ENCODE results near the gene ZYG11B. TPM values are rescaled to one million over a fixed set of nuclear protein-coding genes. Genes with fewer than 3 reads are reported as not detected.

The ZYG11B gene
- total and polyA plus RNA-seq, 12 donors, result 9.1 to 84.3 (median 63.6) TPM

DNA sequence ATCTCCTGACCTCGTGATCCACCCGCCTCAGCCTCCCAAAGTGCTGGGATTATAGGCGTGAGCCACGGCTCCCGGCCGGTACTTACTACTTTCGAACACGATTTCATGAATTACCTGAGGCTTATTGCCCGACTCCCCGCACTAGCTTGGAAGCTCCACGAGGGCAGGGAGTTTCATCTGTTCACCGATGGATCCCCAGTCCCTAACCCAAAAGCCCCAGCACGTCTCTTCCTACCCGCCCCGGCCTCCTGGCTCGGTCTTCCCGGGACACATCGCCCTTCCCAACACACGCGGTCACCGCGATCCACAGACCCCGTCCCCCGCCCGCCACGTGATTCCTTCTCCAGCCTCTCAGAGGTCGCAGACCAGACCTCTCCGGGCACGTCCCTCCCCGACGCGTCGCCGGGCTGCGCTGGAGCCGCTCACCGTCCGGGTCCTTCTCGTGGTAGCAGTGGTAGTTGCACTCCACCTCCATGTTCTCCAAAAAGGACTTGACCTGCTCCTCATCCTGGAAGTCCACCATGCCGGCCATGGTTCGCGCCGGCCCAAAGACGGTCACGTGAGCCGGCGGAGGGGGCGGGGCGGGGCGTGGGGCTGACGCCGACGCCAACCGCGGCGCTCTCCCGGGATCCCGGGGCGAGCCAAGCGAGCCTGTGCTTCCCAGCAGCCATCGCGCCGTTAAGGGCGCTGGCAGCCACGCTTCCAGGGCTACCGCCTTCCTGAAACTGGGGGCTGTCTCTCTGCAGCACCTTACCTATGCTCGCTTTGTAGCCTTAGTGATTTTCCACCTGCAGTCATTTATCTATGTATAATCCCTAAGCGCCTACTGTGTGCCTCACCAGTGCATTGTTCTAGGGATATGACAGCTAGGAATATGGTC is 28.2 kb upstream of the ZYG11B start, which contains the start of gene COA7:
TSS of gene COA7 (minus strand) at position 553 of the 880 bp plus-strand sequence. CDS start at position 532, 21 bp downstream.
- Histone ChIP-seq H3K27me3 (no peaks in the 10 kb centered on the region), H3K4me3 (peak within 1 kb of the TSS; percentile 54 to 86 (median 72)), H3K36me3 (peaks cover 0 to 3% (median 0%) of the 10 kb centered on the region in 9 donors), H3K9me3 (no peaks in the 10 kb centered on the region), H3K27ac (peak within 1 kb of the TSS; percentile 73 to 90 (median 83)), H3K4me1 (peaks cover 0 to 29% (median 6%) of the 10 kb centered on the region in 9 donors)
- ATAC-seq (peak; percentile 90 to 94 (median 92)), DNase-seq (peak; percentile 86 to 91)
- intact Hi-C loops (cut with DNase I), result loop anchor here in 5 of 10 donors (2.0 to 10.0 kb wide), 5 partner anchors 29 to 497 kb away; partner anchors contain the start of genes CPT2 (in 2 of the 5), ORC1 (in 1 of the 5), PRPF38A (in 1 of the 5) and SCP2 (in 1 of the 5)
- TF ChIP-seq, protein P1, sequence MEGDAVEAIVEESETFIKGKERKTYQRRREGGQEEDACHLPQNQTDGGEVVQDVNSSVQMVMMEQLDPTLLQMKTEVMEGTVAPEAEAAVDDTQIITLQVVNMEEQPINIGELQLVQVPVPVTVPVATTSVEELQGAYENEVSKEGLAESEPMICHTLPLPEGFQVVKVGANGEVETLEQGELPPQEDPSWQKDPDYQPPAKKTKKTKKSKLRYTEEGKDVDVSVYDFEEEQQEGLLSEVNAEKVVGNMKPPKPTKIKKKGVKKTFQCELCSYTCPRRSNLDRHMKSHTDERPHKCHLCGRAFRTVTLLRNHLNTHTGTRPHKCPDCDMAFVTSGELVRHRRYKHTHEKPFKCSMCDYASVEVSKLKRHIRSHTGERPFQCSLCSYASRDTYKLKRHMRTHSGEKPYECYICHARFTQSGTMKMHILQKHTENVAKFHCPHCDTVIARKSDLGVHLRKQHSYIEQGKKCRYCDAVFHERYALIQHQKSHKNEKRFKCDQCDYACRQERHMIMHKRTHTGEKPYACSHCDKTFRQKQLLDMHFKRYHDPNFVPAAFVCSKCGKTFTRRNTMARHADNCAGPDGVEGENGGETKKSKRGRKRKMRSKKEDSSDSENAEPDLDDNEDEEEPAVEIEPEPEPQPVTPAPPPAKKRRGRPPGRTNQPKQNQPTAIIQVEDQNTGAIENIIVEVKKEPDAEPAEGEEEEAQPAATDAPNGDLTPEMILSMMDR (IDR thresholded peaks at IDR 0.05), result peak in 2 of 9 donors; percentile 6
- WGBS, 2 donors, result 1% methylated on average over 68 of the region's 68 CpGs

DNA sequence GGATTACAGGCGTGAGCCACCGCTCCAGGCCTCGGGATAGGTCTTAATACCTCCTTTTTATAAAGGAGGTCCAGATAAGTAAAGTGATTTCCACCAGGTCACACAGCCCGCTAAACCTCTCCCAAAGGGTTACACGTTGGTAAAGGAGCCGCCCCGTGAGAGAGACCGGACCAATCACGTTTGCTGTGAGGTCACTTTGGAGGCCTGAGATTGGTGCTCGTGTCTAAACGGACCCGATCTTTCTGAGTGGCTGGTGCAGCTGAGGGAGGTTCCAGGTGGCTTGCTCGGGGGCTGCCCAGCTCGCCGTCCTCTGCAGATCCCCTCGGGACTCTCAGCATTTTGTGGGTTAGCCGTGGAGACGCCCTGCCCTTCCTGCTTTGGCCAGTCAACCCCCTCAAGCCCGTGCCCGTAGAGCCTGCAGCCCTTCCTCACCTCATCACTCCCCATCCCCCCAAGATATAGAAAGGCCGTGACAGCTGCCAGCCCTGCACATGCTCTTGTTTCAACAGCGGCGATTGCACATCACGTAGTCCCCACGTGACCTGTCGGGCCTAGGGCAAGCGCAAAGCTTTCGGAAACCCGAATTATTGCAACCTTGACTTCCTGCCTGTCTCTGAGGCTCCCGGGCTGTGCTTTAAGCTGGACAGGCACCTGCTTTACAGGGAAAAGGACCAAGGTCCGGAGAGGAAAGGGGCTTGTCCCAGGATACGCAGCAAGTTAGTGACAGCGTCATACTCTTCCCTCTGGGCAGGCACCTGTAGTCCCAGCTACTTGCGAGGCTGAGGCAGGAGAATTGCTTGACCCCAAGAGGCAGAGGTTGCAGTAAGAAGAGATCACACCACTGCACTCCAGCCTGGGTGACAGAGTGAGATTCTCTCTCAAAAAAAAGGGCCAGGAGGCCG is 23.1 kb upstream of the ZYG11B start:
- Histone ChIP-seq H3K27me3 (no peaks in the 10 kb centered on the region), H3K4me3 (peak overlapping the region; percentile 19 to 70 (median 60)), H3K27ac (peak overlapping the region; percentile 70 to 90 (median 84)), H3K36me3 (no peaks in the 10 kb centered on the region), H3K9me3 (no peaks in the 10 kb centered on the region), H3K4me1 (peaks cover 0 to 41% (median 12%) of the 10 kb centered on the region in 9 donors)
- DNase-seq (peak; percentile 81 to 92), ATAC-seq (peak; percentile 88 to 94 (median 91))
- 3 to 5% methylated on average over 35 of the region's 35 CpGs for WGBS, 2 donors
- TF ChIP-seq, protein P1 (IDR thresholded peaks at IDR 0.05), result no peak
- intact Hi-C loops (cut with DNase I), result loop anchor here in 3 of 10 donors (10.0 kb wide), 3 partner anchors 212 to 492 kb away; partner anchors contain the start of genes CPT2 (in 1 of the 3), ECHDC2 (in 1 of the 3) and SCP2 (in 1 of the 3)

DNA sequence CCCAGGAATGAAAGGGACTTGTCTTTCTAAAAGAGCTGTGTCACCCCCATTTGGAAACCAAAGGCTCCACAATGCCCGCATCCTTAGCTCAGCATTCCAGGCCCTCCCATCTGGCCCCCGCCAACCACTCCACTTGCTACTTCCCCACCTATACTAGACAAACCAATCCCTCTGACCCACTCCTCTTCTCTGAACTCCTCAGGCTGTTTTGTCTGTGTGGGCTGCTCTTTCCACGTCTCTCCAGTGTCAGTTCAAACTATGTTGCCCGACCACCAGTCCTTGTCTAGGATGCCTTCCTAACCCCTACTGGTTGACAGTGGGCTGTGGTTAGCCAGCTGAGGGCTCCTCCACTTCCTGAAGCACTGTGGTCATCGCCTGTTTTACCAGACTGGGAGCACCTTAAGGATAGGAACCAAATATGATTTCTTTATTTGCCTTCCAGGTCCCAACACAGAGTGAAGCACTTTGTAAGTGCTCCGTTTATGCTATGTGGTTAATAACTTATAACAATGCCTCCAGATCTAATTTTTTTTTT is 20.1 kb upstream of the ZYG11B start:
- DNase-seq (no peak), ATAC-seq (no peak)
- WGBS, 2 donors, result 69 to 70% methylated on average over 6 of the region's 6 CpGs
- peaks cover 0 to 40% (median 11%) of the 10 kb centered on the region in 9 donors for H3K4me1 ChIP-seq
- no peaks in the 10 kb centered on the region for H3K27me3 ChIP-seq
- no peaks in the 10 kb centered on the region for H3K36me3 ChIP-seq
- intact Hi-C loops (cut with DNase I), result loop anchor here in 3 of 10 donors (10.0 kb wide), 3 partner anchors 209 to 489 kb away; partner anchors contain the start of genes CPT2 (in 1 of the 3), ECHDC2 (in 1 of the 3) and SCP2 (in 1 of the 3)
- TF ChIP-seq, protein P1 (IDR thresholded peaks at IDR 0.05), result no peak
- H3K27ac ChIP-seq, result no peak overlapping the region
- H3K4me3 ChIP-seq, result no peak overlapping the region
- H3K9me3 ChIP-seq, result no peaks in the 10 kb centered on the region

All from heart right ventricle (tissue), 16 donors.